K562 (cell line): ENCODE data around the gene DPH6. TPM values are rescaled to one million over a fixed set of nuclear protein-coding genes. Genes with fewer than 3 reads are reported as not detected.

ENCODE experiments used
- ATAC-seq: fragments of 200-7000 bp; cut with Tn5 transposase; 3 replicates; pipeline ENCODE4 v1.9.1; 2020; ENCODE audit warnings: moderate library complexity
- BruUV-seq: library from RNA; stranded (reverse); fragments of 400-500 nt; replicated peaks from 2 replicates; lab custom pipeline; 2021; lab: Mats Ljungman, UMichigan
- CTCF ChIA-PET: fragments of 300-600 bp; formaldehyde crosslinking; extraction: SDS; loops from one replicate; lab custom pipeline; 2021; ENCODE audit warnings: low intra/inter-chr PET ratio; lab: Yijun Ruan, JAX
- POLR2A ChIA-PET: fragments of 300-600, 350-650 bp; sonication (Branson Sonifier 250); formaldehyde crosslinking; extraction: SDS; loops from one replicate; lab custom pipeline; 2021; ENCODE audit warnings: antibody characterized with exemption, inconsistent platforms; lab: Yijun Ruan, JAX
- DNase-seq, 4 experiments: peaks; one replicate each; pipeline versions ENCODE4 v3.0.0 to v3.0.0-alpha.2; 2011 to 2018; ENCODE audit warnings: low spot score in 3 of 4, mixed read lengths in 3 of 4; ENCODE audit errors: extremely low read depth in 1 of 4
- FAIRE-seq: peaks from 2 replicates; lab custom pipeline; 2011; peaks lifted over from hg19 to GRCh38; lab: Jason Lieb, UNC
- H2AFZ ChIP-seq: 2 replicates; pipeline ENCODE4 v1.6.0; 2011; ENCODE audit warnings: low read depth, low read length, control low read depth, inconsistent platforms
- H3K27ac ChIP-seq: fragments of 200-600 bp; 3 replicates; pipeline ENCODE4 v1.8.0; 2011; ENCODE audit warnings: low read depth, mild to moderate bottlenecking, control low read depth, inconsistent platforms, low read length, moderate library complexity, mixed read lengths; ENCODE audit errors: extremely low read depth
- H3K27me3 ChIP-seq, 2 experiments: fragments of 300-600 bp in 1 of 2; 2 replicates in 1 of 2; 3 replicates in 1 of 2; pipeline versions ENCODE4 v1.6.0 to v1.8.0; 2011; ENCODE audit warnings: inconsistent platforms in 2 of 2, low read length in 2 of 2, mild to moderate bottlenecking in 1 of 2, mixed read lengths in 1 of 2, moderate library complexity in 1 of 2; ENCODE audit not compliant: control insufficient read depth in 2 of 2, insufficient read depth in 2 of 2
- H3K36me3 ChIP-seq: fragments of 300-600 bp; 3 replicates; pipeline ENCODE4 v1.8.0; 2011; ENCODE audit warnings: mild to moderate bottlenecking, low read length, inconsistent platforms; ENCODE audit not compliant: control insufficient read depth, insufficient read depth
- H3K4me1 ChIP-seq, 2 experiments: fragments of 200-600 bp in 1 of 2; replicated peaks in 1 of 2; 2 replicates in 1 of 2; 3 replicates in 1 of 2; pipeline versions ENCODE4 v1.5.1 to v1.8.0; 2011; ENCODE audit warnings: inconsistent platforms in 2 of 2, low read length in 2 of 2, mild to moderate bottlenecking in 1 of 2, mixed read lengths in 1 of 2, moderate library complexity in 1 of 2; ENCODE audit not compliant: control insufficient read depth in 2 of 2, insufficient read depth in 2 of 2
- H3K4me2 ChIP-seq: 2 replicates; pipeline ENCODE4 v1.6.1; 2011; ENCODE audit warnings: low read length, control low read depth, inconsistent platforms, mixed read lengths; ENCODE audit not compliant: insufficient read depth
- H3K4me3 ChIP-seq: fragments of 200-600 bp; sonication (generic), shearing (Covaris generic); 2 replicates; pipeline ENCODE4 v1.5.1; 2016; ENCODE audit warnings: control low read depth, inconsistent platforms
- H3K79me2 ChIP-seq: fragments of 200-600 bp; 3 replicates; pipeline ENCODE4 v1.8.0; 2011; ENCODE audit warnings: low read length, inconsistent platforms; ENCODE audit not compliant: control insufficient read depth, insufficient read depth
- H3K9ac ChIP-seq, 2 experiments: 2 replicates each; pipeline versions ENCODE4 v1.6.0 to v1.6.1; 2011; ENCODE audit warnings: low read depth in 2 of 2, low read length in 2 of 2, control low read depth in 1 of 2, inconsistent platforms in 1 of 2, mild to moderate bottlenecking in 1 of 2, mixed read lengths in 1 of 2; ENCODE audit not compliant: insufficient read depth in 1 of 2
- H3K9me1 ChIP-seq: one replicate; pipeline ENCODE4 v1.6.0; 2011; ENCODE audit warnings: inconsistent platforms, mild to moderate bottlenecking, low read length, moderate library complexity; ENCODE audit not compliant: control insufficient read depth, insufficient read depth
- H3K9me3 ChIP-seq: replicated peaks from 2 replicates; pipeline ENCODE4 v1.5.1; 2011; ENCODE audit warnings: low read depth, low read length, inconsistent platforms; ENCODE audit not compliant: control insufficient read depth, insufficient read depth
- H4K20me1 ChIP-seq: replicated peaks from 2 replicates; pipeline ENCODE4 v1.6.1; 2011; ENCODE audit warnings: low read length, inconsistent platforms, mixed read lengths; ENCODE audit not compliant: control insufficient read depth, insufficient read depth
- ARID1B ChIP-seq: fragments of 450-650 bp; IDR thresholded peaks from 2 replicates; pipeline ENCODE4 v1.6.1; 2016; ENCODE audit warnings: antibody characterized with exemption, mild to moderate bottlenecking, inconsistent platforms
- CBFA2T3 ChIP-seq: fragments of 450-650 bp; IDR thresholded peaks from 2 replicates; pipeline ENCODE4 v1.6.1; 2017
- CSDE1 ChIP-seq, 2 experiments: fragments of 450-650 bp; IDR thresholded peaks; 2 replicates each; pipeline ENCODE4 v1.6.1; 2016; ENCODE audit warnings: mild to moderate bottlenecking in 1 of 2
- CTBP1 ChIP-seq: fragments of 450-650 bp; IDR thresholded peaks from 2 replicates; pipeline ENCODE4 v1.6.1; 2016; ENCODE audit warnings: borderline replicate concordance
- EP300 ChIP-seq: IDR thresholded peaks from 2 replicates; pipeline ENCODE4 v1.6.1; 2012; ENCODE audit warnings: low read length, improper control_type of control experiment
- ETV5 ChIP-seq: sonication (generic); formaldehyde crosslinking; IDR thresholded peaks from 2 replicates; pipeline ENCODE4 v1.4.0; 2020; ENCODE audit warnings: low read depth, mild to moderate bottlenecking, missing genetic modification reagents
- HMG20A ChIP-seq: fragments of 450-650 bp; formaldehyde crosslinking; conservative IDR thresholded peaks from 2 replicates; pipeline ENCODE4 v1.4.0; 2020; ENCODE audit warnings: mild to moderate bottlenecking, mixed read lengths
- KDM4B ChIP-seq, 2 experiments: fragments of 450-650 bp in 1 of 2; sonication (generic) in 1 of 2; IDR thresholded peaks; 2 replicates each; pipeline ENCODE4 v1.6.1; 2016 to 2017; ENCODE audit warnings: borderline replicate concordance in 2 of 2, antibody characterized with exemption in 1 of 2, low read depth in 1 of 2, mild to moderate bottlenecking in 1 of 2
- KHSRP ChIP-seq: fragments of 450-650 bp; IDR thresholded peaks from 2 replicates; pipeline ENCODE4 v1.6.1; 2017
- MBD2 ChIP-seq: sonication (generic); IDR thresholded peaks from 2 replicates; pipeline ENCODE4 v1.6.1; 2016; ENCODE audit warnings: low read depth, borderline replicate concordance
- MECOM ChIP-seq: fragments of 250-450 bp; sonication (Bioruptor Pico); IDR thresholded peaks from 2 replicates; pipeline ENCODE4 v1.8.0; 2022; ENCODE audit warnings: inconsistent platforms
- MXI1 ChIP-seq: IDR thresholded peaks from 2 replicates; pipeline ENCODE4 v1.6.1; 2011; ENCODE audit warnings: low read depth, mild to moderate bottlenecking, improper control_type of control experiment, low read length
- NFE2 ChIP-seq: IDR thresholded peaks from 2 replicates; pipeline ENCODE4 v1.6.1; 2014; ENCODE audit warnings: antibody characterized with exemption, low read depth
- POU5F1 ChIP-seq: fragments of 150-350 bp; IDR thresholded peaks from 2 replicates; pipeline ENCODE4 v1.6.1; 2014; ENCODE audit warnings: borderline replicate concordance, low read length, low read depth, mild to moderate bottlenecking; ENCODE audit not compliant: partially characterized antibody
- RBBP5 ChIP-seq: fragments of 200-600 bp; sonication (generic); IDR thresholded peaks from 2 replicates; pipeline ENCODE4 v1.6.1; 2012; ENCODE audit warnings: borderline replicate concordance, mild to moderate bottlenecking, low read length, control low read depth, inconsistent platforms; ENCODE audit not compliant: insufficient read depth, poor library complexity, severe bottlenecking
- SRSF1 ChIP-seq: fragments of 200-400 bp; formaldehyde crosslinking; IDR thresholded peaks from 2 replicates; pipeline ENCODE4 v1.6.1; 2017; ENCODE audit warnings: mild to moderate bottlenecking, low read depth, low read length, moderate library complexity
- TCF3 ChIP-seq: sonication (generic); formaldehyde crosslinking; IDR thresholded peaks from 2 replicates; pipeline ENCODE4 v1.4.0; 2020; ENCODE audit warnings: mild to moderate bottlenecking, missing genetic modification reagents
- TEAD4 ChIP-seq, 2 experiments: sonication (generic) in 1 of 2; formaldehyde crosslinking in 1 of 2; IDR thresholded peaks; 2 replicates each; pipeline versions ENCODE4 v1.6.1 to v1.8.0; 2012 to 2022; ENCODE audit warnings: borderline replicate concordance in 1 of 2, inconsistent platforms in 1 of 2, low read length in 1 of 2, mild to moderate bottlenecking in 1 of 2, missing genetic modification reagents in 1 of 2
- ZNF217 ChIP-seq: sonication (generic); formaldehyde crosslinking; IDR thresholded peaks from 2 replicates; pipeline ENCODE4 v1.8.0; 2022; ENCODE audit warnings: mild to moderate bottlenecking, missing genetic modification reagents
- ZNF561 ChIP-seq: fragments of 450-650 bp; formaldehyde crosslinking; conservative IDR thresholded peaks from 2 replicates; pipeline ENCODE4 v1.4.0; 2020; ENCODE audit warnings: mild to moderate bottlenecking, moderate library complexity
- WGBS: fragments of 100-300 bp; shearing (Covaris generic); methylation state at CpG from one replicate; pipeline ENCODE4 v1.1.6; 2016; ENCODE audit warnings: low coverage, mixed read lengths; ENCODE audit not compliant: insufficient coverage; ENCODE audit errors: missing lambda C conversion rate; 5-methylcytosine and 5-hydroxymethylcytosine counted together
- in situ Hi-C: fragments of 300-500 bp; cut with MboI; formaldehyde crosslinking; loops from 4 replicates; pipeline ENCODE4 v1.15.0; 2018; ENCODE audit warnings: inconsistent platforms, mixed read lengths
- intact Hi-C: fragments of 100-400 bp; cut with micrococcal nuclease; formaldehyde crosslinking; loops from 2 replicates; pipeline ENCODE4 v1.14.2; 2022
- polyA plus RNA-seq, 8 experiments: library from polyadenylated mRNA; depleted of rRNA in 4 of 8; stranded (reverse) in 5 of 8; unstranded in 3 of 8; fragments of >200 nt; fragmentation: Nextera tagmentation in 2 of 8; fragmentation: Illumina TruSeq in 1 of 8; extraction: Ambion mirVana in 2 of 8; extraction: Trizol in 1 of 8; gene quantifications; 2 replicates each; pipeline versions ENCODE4 v1.2.1 to v1.2.3, GENCODE V29; 2011 to 2014; ENCODE audit warnings: inconsistent platforms in 1 of 8, missing spikeins in 1 of 8
- total RNA-seq, 7 experiments: library from RNA; depleted of rRNA in 6 of 7; stranded (reverse); fragments of >200 nt in 6 of 7; fragmentation: Illumina TruSeq in 2 of 7; extraction: Trizol in 2 of 7; gene quantifications; 2 replicates each; pipeline versions ENCODE4 v1.2.1 to v1.2.3, GENCODE V29; 2011 to 2021; ENCODE audit warnings: low replicate concordance in 1 of 7
- TF ChIP-seq, protein P1 (sequence below): sonication (generic); formaldehyde crosslinking; IDR thresholded peaks from 2 replicates; pipeline ENCODE4 v1.8.1; 2023; ENCODE audit warnings: mild to moderate bottlenecking, missing genetic modification reagents, moderate library complexity
- TF ChIP-seq, protein P2 (sequence below): fragments of 250-450 bp; sonication (Bioruptor Pico); IDR thresholded peaks from 2 replicates; pipeline ENCODE4 v1.4.0; 2020

DPH6 gene
- total and polyA plus RNA-seq, 9 of the 15 experiments (the other 6 are each of a cell fraction or from before 2014, with no cell fraction given), result 10.1 to 69.1 (median 18.8) TPM

DNA sequence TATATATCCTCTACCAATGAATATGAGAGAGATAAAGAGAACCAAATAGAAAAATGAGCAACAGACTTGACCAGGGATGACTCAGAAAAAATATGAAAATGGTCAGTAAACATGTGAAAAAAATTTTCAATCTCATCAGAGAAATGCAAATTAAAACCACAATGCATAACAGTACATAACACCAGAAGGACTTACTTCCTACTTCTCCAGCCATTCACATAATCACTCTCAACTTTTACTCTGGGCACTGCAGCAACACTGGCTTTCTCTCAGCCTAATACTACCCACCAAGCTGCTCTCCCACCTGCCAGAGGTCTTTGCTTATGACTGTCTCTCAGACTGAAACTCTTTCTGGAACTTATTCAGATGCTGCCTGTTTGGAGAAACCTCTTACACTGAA lies 49.4 kb downstream of the DPH6 start (continued):
- TF ChIP-seq ETV5 (CRISPR knock-in tag) (no peak), ZNF561 (CRISPR knock-in tag) (no peak), HMG20A (CRISPR knock-in tag) (no peak)

DNA sequence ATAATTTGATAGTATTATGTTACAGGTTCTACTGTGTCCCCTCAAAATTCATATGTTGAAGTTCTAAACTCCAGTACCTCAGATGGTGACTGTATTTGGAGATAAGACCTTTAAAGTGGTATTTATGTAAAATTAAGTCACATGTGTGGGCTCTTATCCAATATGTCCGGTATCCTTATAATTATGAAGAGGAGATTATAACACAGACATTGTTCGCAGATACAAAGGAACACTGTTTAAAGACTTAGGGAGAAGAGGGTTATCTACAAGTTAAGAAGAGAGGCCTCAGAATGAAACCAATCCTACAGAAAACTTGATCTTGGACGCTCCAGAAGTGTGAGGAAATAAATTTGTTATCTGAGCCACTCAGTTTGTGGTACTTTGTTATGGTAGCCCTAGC lies 50.9 kb downstream of the DPH6 start:
- Histone ChIP-seq H3K27me3 (no peaks in the 10 kb centered on the region), H3K27ac (peak overlapping the region; percentile 41; the same call in 1 of the 3 replicates), H3K9me1 (no peaks in the 10 kb centered on the region), H3K79me2 (no peaks in the 10 kb centered on the region), H4K20me1 (no peaks in the 10 kb centered on the region), H3K4me2 (no peak overlapping the region), H3K4me3 (no peak overlapping the region), H3K4me1 (no peaks in the 10 kb centered on the region), H3K9me3 (no peaks in the 10 kb centered on the region), H3K36me3 (no peaks in the 10 kb centered on the region), H2AFZ (peak overlapping the region; percentile 43; the same call in 1 of the 2 replicates), H3K9ac (no peak overlapping the region)
- peak; percentile 26; the same call in 1 of the 3 replicates for ATAC-seq
- no peak for FAIRE-seq
- POLR2A ChIA-PET, result no interaction called here
- DNase-seq, result peak in 1 of 4 experiments; percentile 14
- 12% methylated on average over 3 of the region's 3 CpGs for WGBS
- no TSS peak for BruUV-seq
- in situ Hi-C loops (no loop called here), intact Hi-C loops (no loop called here)
- CTCF ChIA-PET, result no interaction called here
- no peak for TF ChIP-seq POU5F1
- TF ChIP-seq KHSRP, result no peak
- TF ChIP-seq SRSF1, result no peak
- TF ChIP-seq NFE2, result no peak
- no peak for TF ChIP-seq MECOM
- TF ChIP-seq ZNF217 (CRISPR knock-in tag), result no peak
- TF ChIP-seq TCF3 (CRISPR knock-in tag), result 0 out of 2 replicates have a peak, but pooled peaks have one; percentile 12
- TF ChIP-seq CBFA2T3, result peak; percentile 67
- no peak for TF ChIP-seq RBBP5
- TF ChIP-seq, protein P1, sequence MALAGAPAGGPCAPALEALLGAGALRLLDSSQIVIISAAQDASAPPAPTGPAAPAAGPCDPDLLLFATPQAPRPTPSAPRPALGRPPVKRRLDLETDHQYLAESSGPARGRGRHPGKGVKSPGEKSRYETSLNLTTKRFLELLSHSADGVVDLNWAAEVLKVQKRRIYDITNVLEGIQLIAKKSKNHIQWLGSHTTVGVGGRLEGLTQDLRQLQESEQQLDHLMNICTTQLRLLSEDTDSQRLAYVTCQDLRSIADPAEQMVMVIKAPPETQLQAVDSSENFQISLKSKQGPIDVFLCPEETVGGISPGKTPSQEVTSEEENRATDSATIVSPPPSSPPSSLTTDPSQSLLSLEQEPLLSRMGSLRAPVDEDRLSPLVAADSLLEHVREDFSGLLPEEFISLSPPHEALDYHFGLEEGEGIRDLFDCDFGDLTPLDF (CRISPR knock-in tag), result no peak
- no peak for TF ChIP-seq MXI1
- peak; percentile 41 for TF ChIP-seq TEAD4 (IDR thresholded peaks at IDR 0.05; ENCODE audit: low read length)
- no peak for TF ChIP-seq TEAD4 (CRISPR knock-in tag; IDR thresholded peaks at IDR 0.05; ENCODE audit: borderline replicate concordance)
- no peak for TF ChIP-seq KDM4B (IDR thresholded peaks at IDR 0.05; ENCODE audit: borderline replicate concordance in 2 of 2, low read depth in 1 of 2)
- TF ChIP-seq ARID1B, result peak; percentile 27; the same call in 1 of the 2 replicates
- TF ChIP-seq CTBP1, result no peak
- TF ChIP-seq, protein P2, sequence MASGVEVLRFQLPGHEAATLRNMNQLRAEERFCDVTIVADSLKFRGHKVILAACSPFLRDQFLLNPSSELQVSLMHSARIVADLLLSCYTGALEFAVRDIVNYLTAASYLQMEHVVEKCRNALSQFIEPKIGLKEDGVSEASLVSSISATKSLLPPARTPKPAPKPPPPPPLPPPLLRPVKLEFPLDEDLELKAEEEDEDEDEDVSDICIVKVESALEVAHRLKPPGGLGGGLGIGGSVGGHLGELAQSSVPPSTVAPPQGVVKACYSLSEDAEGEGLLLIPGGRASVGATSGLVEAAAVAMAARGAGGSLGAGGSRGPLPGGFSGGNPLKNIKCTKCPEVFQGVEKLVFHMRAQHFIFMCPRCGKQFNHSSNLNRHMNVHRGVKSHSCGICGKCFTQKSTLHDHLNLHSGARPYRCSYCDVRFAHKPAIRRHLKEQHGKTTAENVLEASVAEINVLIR (CRISPR knock-in tag), result no peak
- no peak for TF ChIP-seq MBD2
- TF ChIP-seq EP300, result no peak
- TF ChIP-seq CSDE1 (IDR thresholded peaks at IDR 0.05), result no peak
